Neutrophil (primary cell): Measurements from ENCODE around the gene FIBCD1.

Source experiments
- H3K27ac ChIP-seq: fragments of 200-600 bp; sonication (generic); 2 replicates; pipeline ENCODE4 v1.5.1; 2016; ENCODE audit warnings: mild to moderate bottlenecking, moderate library complexity
- H3K27me3 ChIP-seq: fragments of 200-600 bp; sonication (generic); 2 replicates; pipeline ENCODE4 v1.6.0; 2016; ENCODE audit warnings: mild to moderate bottlenecking
- H3K36me3 ChIP-seq: fragments of 200-600 bp; sonication (generic); 2 replicates; pipeline ENCODE4 v1.5.1; 2017
- H3K4me1 ChIP-seq, 2 experiments: fragments of 200-600 bp in 1 of 2; sonication (generic) in 1 of 2; 1 replicate in 1 of 2; 2 replicates in 1 of 2; pipeline versions ENCODE4 v1.5.1 to v1.6.1; 2013 to 2016; ENCODE audit warnings: low read depth in 1 of 2, low read length in 1 of 2, mild to moderate bottlenecking in 1 of 2, moderate library complexity in 1 of 2; ENCODE audit not compliant: control insufficient read depth in 1 of 2, insufficient read depth in 1 of 2
- H3K4me3 ChIP-seq, 2 experiments: fragments of 200-600 bp in 1 of 2; sonication (generic) in 1 of 2; 1 replicate in 1 of 2; 2 replicates in 1 of 2; pipeline ENCODE4 v1.5.1; 2013 to 2016; ENCODE audit warnings: low read depth in 1 of 2, low read length in 1 of 2, mild to moderate bottlenecking in 1 of 2, moderate library complexity in 1 of 2
- H3K9me3 ChIP-seq: fragments of 200-600 bp; sonication (generic); 2 replicates; pipeline ENCODE4 v1.5.1; 2016
- TF ChIP-seq, protein P1 (sequence below): fragments of 200-600 bp; sonication (generic); IDR thresholded peaks from 2 replicates; pipeline ENCODE4 v1.5.1; 2016; ENCODE audit warnings: antibody characterized with exemption

The FIBCD1 gene

DNA sequence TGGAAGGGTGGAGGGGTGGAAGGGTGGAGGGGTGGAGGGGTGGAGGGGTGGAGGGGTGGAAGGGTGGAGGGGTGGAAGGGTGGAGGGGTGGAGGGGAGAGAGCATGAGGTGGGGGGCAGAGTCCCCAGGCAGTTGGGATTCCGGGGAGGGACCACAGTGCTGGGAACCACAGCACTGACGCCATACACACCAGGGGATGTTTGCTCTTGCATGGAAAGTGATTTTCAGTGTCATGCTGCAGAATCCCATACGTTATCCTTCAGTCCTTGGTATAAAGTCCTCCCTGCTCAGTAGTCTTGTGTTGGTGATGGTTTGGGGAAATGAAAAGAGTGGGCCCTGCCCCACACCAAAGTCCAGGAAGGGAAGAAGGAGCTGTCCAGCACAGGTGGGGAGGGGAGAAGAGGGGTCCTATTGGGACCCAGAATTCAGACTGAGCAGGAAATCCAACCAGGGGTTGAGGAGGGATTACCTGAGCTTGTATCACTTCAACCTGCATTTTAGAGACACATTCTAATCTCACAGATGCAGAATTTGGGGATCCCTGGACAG lies 5.5 kb upstream of the FIBCD1 start:
- Histone ChIP-seq H3K27ac (no peak overlapping the region), H3K9me3 (no peaks in the 10 kb centered on the region), H3K4me1 (no peaks in the 10 kb centered on the region), H3K27me3 (peaks cover 68% of the 10 kb centered on the region), H3K36me3 (no peaks in the 10 kb centered on the region), H3K4me3 (no peak overlapping the region)
- TF ChIP-seq, protein P1, sequence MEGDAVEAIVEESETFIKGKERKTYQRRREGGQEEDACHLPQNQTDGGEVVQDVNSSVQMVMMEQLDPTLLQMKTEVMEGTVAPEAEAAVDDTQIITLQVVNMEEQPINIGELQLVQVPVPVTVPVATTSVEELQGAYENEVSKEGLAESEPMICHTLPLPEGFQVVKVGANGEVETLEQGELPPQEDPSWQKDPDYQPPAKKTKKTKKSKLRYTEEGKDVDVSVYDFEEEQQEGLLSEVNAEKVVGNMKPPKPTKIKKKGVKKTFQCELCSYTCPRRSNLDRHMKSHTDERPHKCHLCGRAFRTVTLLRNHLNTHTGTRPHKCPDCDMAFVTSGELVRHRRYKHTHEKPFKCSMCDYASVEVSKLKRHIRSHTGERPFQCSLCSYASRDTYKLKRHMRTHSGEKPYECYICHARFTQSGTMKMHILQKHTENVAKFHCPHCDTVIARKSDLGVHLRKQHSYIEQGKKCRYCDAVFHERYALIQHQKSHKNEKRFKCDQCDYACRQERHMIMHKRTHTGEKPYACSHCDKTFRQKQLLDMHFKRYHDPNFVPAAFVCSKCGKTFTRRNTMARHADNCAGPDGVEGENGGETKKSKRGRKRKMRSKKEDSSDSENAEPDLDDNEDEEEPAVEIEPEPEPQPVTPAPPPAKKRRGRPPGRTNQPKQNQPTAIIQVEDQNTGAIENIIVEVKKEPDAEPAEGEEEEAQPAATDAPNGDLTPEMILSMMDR: no peak

DNA sequence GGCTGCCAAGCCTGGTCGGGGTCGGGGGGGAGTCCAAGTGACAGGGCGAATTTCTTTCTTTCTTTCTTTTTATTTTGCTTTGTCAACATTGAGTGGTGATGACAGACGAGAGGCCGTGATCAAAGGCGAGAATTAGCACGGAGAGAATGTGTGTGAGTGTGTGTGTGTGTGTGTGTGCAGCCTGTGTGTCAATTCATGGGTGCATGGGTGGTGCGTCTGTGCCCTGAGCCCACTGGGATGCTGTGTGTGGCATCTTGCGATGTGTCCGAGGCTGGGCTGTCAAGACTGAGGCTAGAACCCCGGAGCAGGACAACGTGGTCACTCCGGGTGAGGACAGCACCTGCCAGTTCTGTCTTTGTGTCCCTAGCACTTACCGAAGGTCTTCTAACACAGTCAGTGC lies 4.7 kb upstream of the FIBCD1 start:
- Histone ChIP-seq H3K9me3 (no peaks in the 10 kb centered on the region), H3K27ac (no peak overlapping the region), H3K27me3 (peaks cover 71% of the 10 kb centered on the region), H3K4me3 (no peak overlapping the region), H3K36me3 (no peaks in the 10 kb centered on the region), H3K4me1 (peaks cover 6 to 8% of the 10 kb centered on the region in 2 experiments)
- TF ChIP-seq, protein P1: no peak

DNA sequence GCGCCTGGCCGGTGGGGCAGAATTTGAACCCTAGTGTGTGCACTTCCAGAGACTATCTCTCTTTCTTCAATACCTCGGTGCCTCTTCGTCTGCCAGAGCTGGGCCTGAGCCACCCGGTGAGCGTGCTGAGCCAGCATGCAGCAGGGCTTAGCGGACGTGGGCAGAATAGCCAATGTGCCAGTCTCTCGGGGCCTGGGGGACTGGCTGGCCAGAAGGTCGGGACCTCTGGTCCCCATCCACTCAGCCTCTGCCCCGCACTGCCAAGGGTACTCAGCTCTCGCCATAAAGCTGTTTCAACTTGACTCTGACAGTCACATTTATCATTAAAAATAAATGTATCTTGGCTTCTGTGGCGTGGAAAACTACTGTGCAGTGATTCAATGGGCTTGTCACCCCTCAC lies 4.2 kb upstream of the FIBCD1 start:
- peaks cover 74% of the 10 kb centered on the region for H3K27me3 ChIP-seq
- TF ChIP-seq, protein P1: no peak

DNA sequence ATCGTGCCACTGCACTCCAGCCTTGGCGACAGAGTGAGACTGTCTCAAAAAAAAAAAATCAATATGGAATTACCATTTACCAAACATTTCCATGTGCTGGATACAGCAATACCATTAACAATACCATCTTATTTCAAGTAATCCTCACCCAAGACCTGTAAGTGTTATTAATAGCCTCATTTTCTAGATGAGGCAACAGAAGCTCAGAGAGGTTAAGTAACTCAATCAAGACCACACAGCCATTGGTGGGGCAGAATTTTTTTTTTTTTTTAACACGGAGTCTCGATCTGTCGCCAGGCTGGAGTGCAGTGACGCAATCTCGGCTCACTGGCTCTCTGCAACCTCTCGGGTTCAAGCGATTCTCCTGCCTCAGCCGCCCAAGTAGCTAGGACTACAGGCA lies 3.6 kb upstream of the FIBCD1 start:
- Histone ChIP-seq H3K27me3 (peaks cover 74% of the 10 kb centered on the region), H3K9me3 (no peaks in the 10 kb centered on the region), H3K4me1 (peaks cover 6 to 8% of the 10 kb centered on the region in 2 experiments), H3K27ac (no peak overlapping the region), H3K4me3 (no peak overlapping the region), H3K36me3 (no peaks in the 10 kb centered on the region)
- TF ChIP-seq, protein P1: no peak

More for the DNA sequence above, 4.2 kb upstream of the FIBCD1 start:
- Histone ChIP-seq H3K9me3 (no peaks in the 10 kb centered on the region), H3K27ac (no peak overlapping the region), H3K4me1 (peaks cover 6 to 8% of the 10 kb centered on the region in 2 experiments), H3K4me3 (no peak overlapping the region), H3K36me3 (no peaks in the 10 kb centered on the region)

DNA sequence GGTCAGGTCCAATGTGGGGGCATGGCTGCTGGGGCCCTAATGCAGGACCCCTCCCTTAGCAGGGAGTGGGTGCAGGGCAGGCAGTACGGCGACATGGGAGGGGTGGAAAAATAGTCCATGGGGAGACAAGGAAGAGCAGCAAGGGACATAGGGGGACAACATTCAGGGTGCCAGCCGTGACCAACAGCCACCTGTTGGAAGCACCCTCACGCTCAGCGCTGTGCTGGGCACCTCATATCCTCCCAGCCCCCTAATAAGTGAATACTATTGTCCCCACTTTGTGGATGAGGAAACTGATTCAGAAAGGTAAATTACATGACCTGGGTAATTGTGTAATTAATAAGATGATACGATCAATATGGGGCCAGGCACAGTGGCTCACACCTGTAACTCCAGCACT lies 3.0 kb upstream of the FIBCD1 start:
- H3K36me3 ChIP-seq: no peaks in the 10 kb centered on the region
- peaks cover 6 to 8% of the 10 kb centered on the region in 2 experiments for H3K4me1 ChIP-seq
- H3K27me3 ChIP-seq: peaks cover 74% of the 10 kb centered on the region

More for the DNA sequence above, 3.0 kb upstream of the FIBCD1 start:
- Histone ChIP-seq H3K27ac (no peak overlapping the region), H3K4me3 (no peak overlapping the region), H3K9me3 (no peaks in the 10 kb centered on the region)
- TF ChIP-seq, protein P1: no peak
